A673 (cell line): ENCODE results near the gene GGA1. TPM values are rescaled to one million over a fixed set of nuclear protein-coding genes. Genes with fewer than 3 reads are reported as not detected.

Experiments
- BruUV-seq: library from RNA; stranded (reverse); fragments of 400-500 nt; replicated peaks from 2 replicates; lab custom pipeline; 2021; lab: Mats Ljungman, UMichigan
- CTCF ChIA-PET: fragments of 300-600 bp; sonication (Branson Sonifier 250); formaldehyde crosslinking; loops from one replicate; lab custom pipeline; 2022; ENCODE audit warnings: antibody characterized with exemption; lab: Charles Lee
- POLR2A ChIA-PET: fragments of 300-600 bp; sonication (Branson Sonifier 250); formaldehyde crosslinking; loops from one replicate; lab custom pipeline; 2022; ENCODE audit warnings: antibody characterized with exemption; ENCODE audit not compliant: low non-redundant PET; lab: Charles Lee
- DNase-seq: peaks from one replicate; pipeline ENCODE4 v3.0.0-alpha.2; 2015; ENCODE audit warnings: low spot score
- H3K27ac ChIP-seq: fragments of 200-600 bp; sonication (generic); 2 replicates; pipeline ENCODE4 v1.5.1; 2016; ENCODE audit warnings: mixed run types, low read depth, mild to moderate bottlenecking, mixed read lengths, antibody characterized with exemption, low read length; ENCODE audit not compliant: poor library complexity, severe bottlenecking
- H3K27me3 ChIP-seq: fragments of 200-600 bp; sonication (generic); replicated peaks from 2 replicates; pipeline ENCODE4 v1.6.1; 2017; ENCODE audit warnings: mixed run types, low read depth, mild to moderate bottlenecking, mixed read lengths, antibody characterized with exemption, low read length; ENCODE audit not compliant: insufficient read depth, poor library complexity
- H3K36me3 ChIP-seq: fragments of 200-600 bp; sonication (generic); 2 replicates; pipeline ENCODE4 v1.6.1; 2016; ENCODE audit warnings: mixed run types, mild to moderate bottlenecking, mixed read lengths, antibody characterized with exemption, low read length; ENCODE audit not compliant: insufficient read depth, poor library complexity, severe bottlenecking
- H3K4me1 ChIP-seq: fragments of 200-600 bp; sonication (generic); 2 replicates; pipeline ENCODE4 v1.6.1; 2017; ENCODE audit warnings: mixed run types, mild to moderate bottlenecking, mixed read lengths, antibody characterized with exemption, low read length; ENCODE audit not compliant: insufficient read depth, poor library complexity, severe bottlenecking
- H3K4me3 ChIP-seq: fragments of 200-600 bp; sonication (generic); 2 replicates; pipeline ENCODE4 v1.5.1; 2016; ENCODE audit warnings: low read depth, mixed run types, mild to moderate bottlenecking, mixed read lengths, low read length; ENCODE audit not compliant: poor library complexity, severe bottlenecking
- H3K9me3 ChIP-seq: fragments of 200-600 bp; sonication (generic); 2 replicates; pipeline ENCODE4 v1.6.1; 2016; ENCODE audit warnings: mixed run types, low read depth, mild to moderate bottlenecking, mixed read lengths, antibody characterized with exemption, low read length; ENCODE audit not compliant: poor library complexity, severe bottlenecking
- EZH2 ChIP-seq: fragments of 200-600 bp; sonication (generic); IDR thresholded peaks from 2 replicates; pipeline ENCODE4 v1.6.1; 2017; ENCODE audit warnings: borderline replicate concordance, low read depth, mild to moderate bottlenecking, mixed read lengths, antibody characterized with exemption, low read length; ENCODE audit not compliant: poor library complexity, severe bottlenecking
- intact Hi-C: fragments of 100-400 bp; cut with micrococcal nuclease; formaldehyde crosslinking; loops from one replicate; pipeline ENCODE4 v1.10.0; 2022; ENCODE audit not compliant: unreplicated experiment
- total RNA-seq: library from RNA; stranded (reverse); gene quantifications from 2 replicates; pipeline ENCODE4 v1.2.3, GENCODE V29; 2021
- TF ChIP-seq, protein P1 (sequence below): fragments of 300-800, 200-600 bp; sonication (generic); conservative IDR thresholded peaks from 2 replicates; pipeline ENCODE4 v1.5.1; 2017; ENCODE audit warnings: low read depth, mild to moderate bottlenecking, antibody characterized with exemption, low read length, moderate library complexity, mixed read lengths

GGA1 gene
- total RNA-seq, 1 experiment from 2014 or later: 74.6 TPM

DNA sequence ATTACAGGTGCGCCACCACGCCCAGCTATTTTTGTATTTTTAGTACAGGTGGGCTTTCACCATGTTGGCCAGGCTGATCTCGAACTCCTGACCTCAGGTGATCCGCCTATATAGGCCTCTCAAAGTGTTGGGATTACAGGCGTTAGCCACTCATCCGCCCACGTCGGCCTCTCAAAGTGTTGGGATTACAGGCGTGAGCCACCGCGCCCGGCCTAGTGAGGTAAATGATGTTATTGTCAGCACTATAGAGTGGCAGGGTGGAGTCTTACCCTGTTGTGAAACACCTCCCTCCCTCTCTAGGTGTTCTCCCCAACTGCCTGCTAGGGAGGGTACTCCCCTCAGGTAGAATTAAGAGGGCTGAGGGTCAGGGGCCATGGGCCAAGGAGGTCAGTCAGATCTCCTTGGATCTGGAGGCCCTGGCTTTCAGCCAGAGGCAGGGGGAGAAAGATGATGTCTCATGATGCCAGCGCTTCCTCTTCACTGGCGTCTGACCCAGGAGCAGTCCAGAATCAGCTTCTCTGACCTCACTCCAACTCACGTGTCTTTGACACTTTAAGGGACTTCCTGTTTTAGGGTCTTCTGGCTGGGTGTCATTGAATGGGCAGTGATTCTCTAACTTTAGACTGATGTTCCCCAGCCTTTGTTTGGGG is 2.0 kb downstream of the GGA1 start:
- BruUV-seq: no TSS peak
- ChIA-PET CTCF (no interaction called here), POLR2A (no interaction called here)
- peak overlapping the region; percentile 50 for H3K27ac ChIP-seq
- H3K4me1 ChIP-seq: peaks cover 31% of the 10 kb centered on the region
- no peak overlapping the region for H3K4me3 ChIP-seq
- no peak for TF ChIP-seq EZH2
- TF ChIP-seq, protein P1, sequence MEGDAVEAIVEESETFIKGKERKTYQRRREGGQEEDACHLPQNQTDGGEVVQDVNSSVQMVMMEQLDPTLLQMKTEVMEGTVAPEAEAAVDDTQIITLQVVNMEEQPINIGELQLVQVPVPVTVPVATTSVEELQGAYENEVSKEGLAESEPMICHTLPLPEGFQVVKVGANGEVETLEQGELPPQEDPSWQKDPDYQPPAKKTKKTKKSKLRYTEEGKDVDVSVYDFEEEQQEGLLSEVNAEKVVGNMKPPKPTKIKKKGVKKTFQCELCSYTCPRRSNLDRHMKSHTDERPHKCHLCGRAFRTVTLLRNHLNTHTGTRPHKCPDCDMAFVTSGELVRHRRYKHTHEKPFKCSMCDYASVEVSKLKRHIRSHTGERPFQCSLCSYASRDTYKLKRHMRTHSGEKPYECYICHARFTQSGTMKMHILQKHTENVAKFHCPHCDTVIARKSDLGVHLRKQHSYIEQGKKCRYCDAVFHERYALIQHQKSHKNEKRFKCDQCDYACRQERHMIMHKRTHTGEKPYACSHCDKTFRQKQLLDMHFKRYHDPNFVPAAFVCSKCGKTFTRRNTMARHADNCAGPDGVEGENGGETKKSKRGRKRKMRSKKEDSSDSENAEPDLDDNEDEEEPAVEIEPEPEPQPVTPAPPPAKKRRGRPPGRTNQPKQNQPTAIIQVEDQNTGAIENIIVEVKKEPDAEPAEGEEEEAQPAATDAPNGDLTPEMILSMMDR: no peak
- H3K9me3 ChIP-seq: no peaks in the 10 kb centered on the region
- peaks cover 7% of the 10 kb centered on the region for H3K36me3 ChIP-seq
- no peaks in the 10 kb centered on the region for H3K27me3 ChIP-seq
- DNase-seq: no peak
- intact Hi-C loops: no loop called here

DNA sequence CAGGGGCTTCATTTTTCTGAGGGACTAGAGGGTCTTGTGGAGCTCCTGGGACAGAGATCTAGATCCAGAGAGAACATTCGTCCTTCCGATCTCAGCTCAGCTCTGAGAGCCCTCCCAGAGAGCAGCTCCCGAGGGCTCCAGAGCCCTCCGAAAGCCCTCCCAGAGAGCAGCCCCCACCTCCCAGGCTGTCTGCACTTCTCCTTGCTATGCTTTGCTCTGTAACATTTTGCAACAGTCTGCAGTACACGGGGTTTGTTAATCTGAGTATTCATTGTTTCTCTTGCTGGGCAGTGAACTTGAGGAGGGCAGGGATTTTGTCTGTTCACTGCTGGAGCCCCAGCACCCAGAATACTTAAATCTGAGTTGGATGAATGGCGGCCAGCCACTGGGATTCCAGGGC is 2.6 kb downstream of the GGA1 start:
- peaks cover 31% of the 10 kb centered on the region for H3K4me1 ChIP-seq
- no peak for DNase-seq
- POLR2A ChIA-PET: no interaction called here
- no peaks in the 10 kb centered on the region for H3K9me3 ChIP-seq
- H3K27me3 ChIP-seq: no peaks in the 10 kb centered on the region
- H3K36me3 ChIP-seq: peaks cover 7% of the 10 kb centered on the region
- TF ChIP-seq, protein P1: no peak
- no peak for TF ChIP-seq EZH2
- peak overlapping the region; percentile 50 for H3K27ac ChIP-seq
- no peak overlapping the region for H3K4me3 ChIP-seq
- CTCF ChIA-PET: no interaction called here
- intact Hi-C loops: no loop called here
- no TSS peak for BruUV-seq

DNA sequence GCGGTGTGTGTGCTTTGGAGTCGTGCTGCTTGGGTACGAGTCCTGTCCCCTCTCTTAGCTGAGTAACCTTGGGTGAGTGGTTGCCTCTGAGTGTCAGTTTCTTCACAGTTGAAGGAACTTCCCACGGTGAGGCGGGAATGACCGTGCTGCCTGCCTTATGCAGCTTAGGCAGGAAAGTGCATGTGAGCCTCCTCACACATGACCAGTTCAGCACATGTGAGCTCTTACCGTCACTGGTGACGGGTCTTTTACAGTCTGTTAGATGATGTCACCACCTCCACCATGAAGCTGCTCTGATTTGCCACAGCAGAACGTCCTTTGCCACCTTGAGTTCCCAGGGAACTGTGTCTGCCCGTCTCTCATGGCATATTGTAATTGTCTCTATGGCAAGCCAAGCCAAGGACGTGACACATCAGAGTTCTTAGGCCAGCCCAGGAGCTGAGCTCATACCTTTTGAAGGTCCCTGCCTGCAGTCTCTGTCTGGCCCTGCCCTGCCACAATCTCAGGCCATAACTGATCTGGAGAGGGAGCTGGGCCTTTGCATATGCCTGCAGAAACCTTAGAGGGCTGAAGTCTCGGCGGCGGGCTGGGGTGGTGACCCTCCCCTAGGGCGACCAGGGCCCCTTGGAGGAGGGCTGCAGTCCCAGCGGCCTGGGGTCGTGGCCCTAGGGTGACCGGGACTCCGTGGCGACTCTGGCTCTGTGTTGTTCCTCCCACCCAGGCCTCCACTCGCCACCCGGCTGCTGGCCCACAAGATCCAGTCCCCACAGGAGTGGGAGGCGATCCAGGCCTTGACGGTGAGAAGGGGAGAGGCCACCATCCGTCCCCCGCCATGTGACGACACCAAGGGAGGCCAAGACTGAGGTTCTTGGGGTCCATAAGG is 7.8 kb downstream of the GGA1 start:
- TF ChIP-seq, protein P1: no peak
- no peak for TF ChIP-seq EZH2
- no peaks in the 10 kb centered on the region for H3K27me3 ChIP-seq
- H3K4me1 ChIP-seq: peaks cover 11% of the 10 kb centered on the region
- ChIA-PET POLR2A (interaction anchor here (0.6 kb wide), 1 partner anchor 14 kb away, joined by 3 read pairs; no protein-coding TSS in a partner anchor), CTCF (interaction anchor here (0.8 kb wide), 1 partner anchor 9 kb away, joined by 3 read pairs; no protein-coding TSS in a partner anchor)
- no peak overlapping the region for H3K27ac ChIP-seq
- no TSS peak for BruUV-seq
- intact Hi-C loops: no loop called here
- no peak overlapping the region for H3K4me3 ChIP-seq
- no peak for DNase-seq
- peaks cover 43% of the 10 kb centered on the region for H3K36me3 ChIP-seq
- no peaks in the 10 kb centered on the region for H3K9me3 ChIP-seq
